HG02763 (cell line): ENCODE measurements around the gene ATP5ME.
A peak's percentile ranks its signal among the peaks of the same experiment; 100 is the strongest.
"Not testable (repeated sequence)": the region's sequence is repeated elsewhere in the genome, so short reads cannot be mapped to it uniquely, and the experiment has no call there.

ENCODE experiments used
- ATAC-seq: cut with Tn5 transposase; IDR thresholded peaks from one replicate; pipeline ENCODE4 v1.9.1; 2021; ENCODE audit warnings: mild to moderate bottlenecking, moderate library complexity; ENCODE audit not compliant: unreplicated experiment

ATP5ME gene, protein sequence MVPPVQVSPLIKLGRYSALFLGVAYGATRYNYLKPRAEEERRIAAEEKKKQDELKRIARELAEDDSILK

DNA sequence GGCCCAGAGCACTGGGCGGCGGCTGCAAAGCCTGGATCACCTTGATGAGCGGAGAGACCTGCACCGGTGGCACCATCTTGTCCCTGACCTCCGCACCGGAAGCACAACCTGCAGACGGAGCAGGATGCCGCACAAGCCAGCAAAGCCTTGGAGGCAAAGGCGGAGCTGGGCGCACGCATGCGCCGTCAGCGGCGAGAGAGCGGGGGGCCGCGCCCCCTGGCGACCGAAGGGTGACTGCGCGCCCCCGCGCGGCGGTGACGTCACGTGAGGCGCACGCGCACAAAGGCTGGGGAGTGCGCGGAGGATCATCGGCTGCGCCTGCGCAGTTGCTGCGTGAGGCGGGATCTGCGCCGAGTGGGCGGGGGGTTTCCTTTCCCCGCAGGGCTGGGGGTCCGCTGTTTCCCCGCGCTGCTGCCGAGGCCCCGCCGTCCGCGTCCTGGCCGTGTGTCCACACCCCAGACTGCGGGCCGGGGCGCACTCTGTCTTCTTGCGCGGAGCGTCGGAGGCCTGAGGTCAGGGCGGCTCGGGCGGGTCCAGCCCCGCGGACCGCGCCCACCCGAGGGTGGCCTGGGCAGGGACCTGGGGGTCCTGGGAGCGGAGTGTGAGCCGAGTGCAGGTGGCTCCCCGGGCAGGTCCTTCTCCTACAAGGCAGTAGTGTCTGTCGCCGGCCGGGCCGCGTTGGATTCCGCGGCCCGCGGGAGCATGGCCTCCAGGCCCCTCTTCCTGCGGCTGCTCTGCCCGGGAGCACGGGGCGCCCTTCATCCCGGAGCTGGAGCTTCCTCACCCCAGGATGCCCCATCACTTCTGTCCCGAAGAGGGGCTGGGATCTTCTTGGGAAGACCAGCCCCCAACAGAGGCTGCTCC, at the start of gene ATP5ME, which contains the start of gene MYL5:
ATP5ME (minus strand) TSS at position 105 of the 864 bp plus-strand sequence; CDS start at position 76, 29 bp downstream.
MYL5 (plus strand) TSS at position 371 of the 864 bp plus-strand sequence. CDS start 3,485 bp downstream, outside the sequence.
- ATAC-seq = peak; percentile 73

DNA sequence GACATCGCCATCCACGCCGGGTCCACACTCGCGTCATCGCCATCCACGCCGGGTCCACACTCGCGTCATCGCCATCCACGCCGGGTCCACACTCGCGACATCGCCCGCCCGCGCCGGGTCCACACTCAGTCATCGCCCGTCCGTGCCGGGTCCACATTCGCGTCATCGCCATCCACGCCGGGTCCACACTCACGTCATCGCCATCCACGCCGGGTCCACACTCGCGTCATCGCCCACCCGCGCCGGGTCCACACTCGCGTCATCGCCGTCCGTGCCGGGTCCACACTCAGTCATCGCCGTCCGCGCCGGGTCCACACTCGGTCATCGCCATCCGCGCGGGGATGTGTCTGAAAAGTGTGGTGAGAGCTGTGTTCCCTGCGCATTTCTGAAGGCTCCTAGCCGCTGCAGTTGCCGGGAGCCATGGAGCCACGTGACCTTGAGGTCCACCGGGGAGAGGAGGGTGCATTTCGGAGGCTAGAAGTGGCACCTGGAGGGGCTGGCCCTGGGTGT, 48.8 kb upstream of the ATP5ME start:
- ATAC-seq = no peak

DNA sequence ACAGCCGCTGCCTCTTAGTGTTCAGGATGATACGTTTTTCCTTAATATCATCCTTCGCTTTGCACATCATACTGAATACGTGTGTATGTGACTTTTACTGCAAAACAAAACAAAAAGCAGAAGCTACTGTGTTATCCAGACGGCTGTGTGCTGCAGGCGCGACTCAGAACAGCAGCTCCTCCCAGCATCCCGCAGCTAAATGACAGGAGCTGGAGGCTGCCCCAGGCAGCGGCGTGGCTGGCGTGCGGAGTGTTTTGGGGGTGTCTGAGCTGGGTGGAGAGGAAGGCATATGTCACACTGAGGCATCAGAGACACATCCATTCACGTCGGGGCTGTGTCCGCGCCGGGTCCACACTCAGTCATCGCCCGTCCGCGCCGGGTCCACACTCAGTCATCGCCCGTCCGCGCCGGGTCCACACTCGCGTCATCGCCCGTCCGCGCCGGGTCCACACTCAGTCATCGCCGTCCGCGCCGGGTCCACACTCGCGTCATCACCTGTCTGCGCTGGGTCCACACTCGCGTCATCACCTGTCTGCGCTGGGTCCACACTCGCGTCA, 48.2 kb upstream of the ATP5ME start:
- no peak for ATAC-seq

DNA sequence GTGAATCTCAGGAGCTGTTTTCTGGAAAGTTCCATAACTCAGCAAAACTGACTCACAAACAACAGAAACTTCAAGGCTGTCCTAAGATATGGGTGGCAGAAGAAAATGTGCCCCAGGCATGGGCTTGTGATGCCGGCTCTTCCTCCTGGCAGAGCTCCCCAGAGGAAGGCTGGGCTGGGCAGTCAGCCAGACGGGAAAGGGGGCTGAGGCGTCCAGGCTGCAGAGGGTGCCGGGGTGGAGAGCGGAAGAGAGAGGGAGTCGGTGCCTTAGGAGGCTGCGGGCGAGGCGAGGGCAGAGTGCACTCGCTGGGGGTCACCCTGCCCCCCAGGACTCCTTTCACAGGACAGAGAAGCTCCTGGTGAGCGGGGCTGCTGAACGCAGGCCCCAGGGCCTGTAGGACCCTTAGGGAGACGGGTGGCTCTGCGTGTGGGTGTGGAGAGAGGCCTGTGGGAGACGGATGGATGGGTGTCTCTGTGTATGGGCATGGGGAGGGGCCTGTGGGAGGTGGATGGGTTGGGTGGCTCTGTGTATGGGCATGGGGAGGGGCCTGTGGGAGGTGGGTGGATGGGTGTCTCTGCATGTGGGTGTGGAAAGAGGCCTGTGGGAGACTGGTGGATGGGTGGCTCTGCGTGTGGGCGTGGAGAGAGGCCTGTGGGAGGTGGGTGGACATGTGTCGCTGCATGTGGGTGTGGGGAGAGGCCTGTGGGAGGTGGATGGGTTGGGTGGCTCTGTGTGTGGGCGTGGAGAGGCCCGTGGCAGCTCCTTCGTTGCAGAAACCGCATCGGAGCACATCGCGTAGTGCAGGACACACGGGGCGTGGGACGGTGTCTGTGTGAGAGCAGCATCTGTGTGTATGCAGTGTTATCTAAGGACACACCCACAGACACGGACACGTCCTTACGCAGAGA, 47.4 kb upstream of the ATP5ME start:
- ATAC-seq = no peak

DNA sequence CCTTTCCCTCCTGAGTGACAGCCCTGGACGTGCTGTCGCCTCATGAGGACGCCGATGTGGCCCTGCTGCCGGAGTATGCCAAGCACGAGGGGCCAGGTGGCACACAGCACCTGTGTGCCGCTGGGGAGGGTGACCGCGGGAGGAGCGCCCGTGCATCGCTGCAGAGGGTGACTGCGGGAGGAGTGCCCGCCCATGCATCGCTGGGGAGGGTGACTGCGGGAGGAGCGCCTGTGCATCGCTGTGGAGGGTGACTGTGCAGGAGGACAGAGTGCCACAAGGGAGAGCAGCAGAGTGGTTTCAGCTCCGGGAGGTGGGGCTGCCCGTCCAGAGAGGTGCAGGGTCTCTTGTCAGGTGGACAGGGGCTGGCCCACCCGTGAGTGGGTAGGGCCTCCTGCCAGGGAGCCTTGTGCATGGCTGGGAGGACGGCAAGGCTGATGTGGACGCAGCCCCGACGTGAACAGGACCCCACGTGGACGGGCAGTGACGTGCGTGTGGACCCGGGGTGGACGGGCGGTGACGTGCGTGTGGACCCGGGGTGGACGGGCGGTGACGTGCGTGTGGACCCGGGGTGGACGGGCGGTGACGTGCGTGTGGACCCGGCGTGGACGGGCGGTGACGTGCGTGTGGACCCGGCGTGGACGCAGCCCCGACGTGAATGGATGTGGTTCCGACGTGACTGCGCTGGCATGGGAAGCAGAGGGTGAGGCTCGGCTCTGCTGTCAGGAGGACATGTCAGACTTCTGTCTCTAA, 46.2 kb upstream of the ATP5ME start:
- ATAC-seq = no peak

DNA sequence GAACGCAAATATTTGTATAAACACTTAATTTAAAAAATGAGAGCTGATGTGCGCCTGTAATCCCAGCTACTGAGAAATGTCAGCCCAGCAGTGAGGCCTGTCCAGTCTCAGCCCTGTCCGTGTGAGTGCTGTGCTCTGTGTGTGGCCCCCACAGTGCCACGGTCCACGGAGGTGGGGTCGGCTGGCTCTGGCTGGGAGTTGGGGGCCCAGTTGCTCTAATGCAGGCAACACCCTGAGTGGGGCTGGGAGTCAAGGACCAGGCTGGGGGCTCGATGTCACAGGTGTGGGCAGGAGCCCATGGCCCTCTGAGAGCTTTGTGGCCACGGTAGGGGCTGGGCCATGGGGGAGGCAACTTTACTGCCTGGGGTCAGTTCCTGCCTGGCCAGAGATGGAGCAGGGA, 44.4 kb upstream of the ATP5ME start:
- ATAC-seq = no peak

DNA sequence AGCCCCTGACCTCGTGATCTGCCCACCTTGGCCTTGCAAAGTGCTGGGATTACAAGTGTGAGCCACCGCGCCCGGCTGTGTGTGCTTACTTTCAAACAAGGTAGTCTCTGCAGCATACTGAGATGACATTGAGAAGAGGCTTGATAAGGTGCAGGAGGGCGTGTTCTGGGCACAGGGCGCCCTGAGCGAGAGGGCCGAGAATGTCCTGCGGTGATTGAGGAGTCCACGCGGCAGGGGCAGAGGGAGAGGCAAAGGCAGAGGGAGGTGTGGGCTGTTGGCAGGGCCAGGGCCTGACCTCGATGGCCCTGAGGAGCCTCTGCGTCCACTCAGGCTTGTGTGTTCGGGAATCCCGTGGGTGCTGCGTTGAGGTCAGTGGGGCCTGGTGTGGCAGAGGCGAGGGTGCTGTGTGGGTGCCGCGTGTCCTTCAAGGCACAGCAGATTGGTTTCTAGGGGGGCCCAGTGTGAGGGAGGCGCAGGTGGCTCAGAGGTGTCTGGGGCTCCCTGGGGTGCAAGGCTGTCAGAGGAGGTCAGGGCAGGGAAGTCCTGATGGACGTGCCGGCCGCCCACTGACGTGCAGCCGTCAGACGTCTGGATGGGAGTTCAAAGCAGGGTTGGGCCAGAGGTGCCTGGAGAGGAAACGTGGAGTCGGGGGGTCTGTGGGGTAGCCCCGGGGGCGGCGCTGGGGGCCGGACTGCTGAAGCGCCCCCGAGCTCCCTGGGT, 43.7 kb upstream of the ATP5ME start:
- ATAC-seq = no peak

DNA sequence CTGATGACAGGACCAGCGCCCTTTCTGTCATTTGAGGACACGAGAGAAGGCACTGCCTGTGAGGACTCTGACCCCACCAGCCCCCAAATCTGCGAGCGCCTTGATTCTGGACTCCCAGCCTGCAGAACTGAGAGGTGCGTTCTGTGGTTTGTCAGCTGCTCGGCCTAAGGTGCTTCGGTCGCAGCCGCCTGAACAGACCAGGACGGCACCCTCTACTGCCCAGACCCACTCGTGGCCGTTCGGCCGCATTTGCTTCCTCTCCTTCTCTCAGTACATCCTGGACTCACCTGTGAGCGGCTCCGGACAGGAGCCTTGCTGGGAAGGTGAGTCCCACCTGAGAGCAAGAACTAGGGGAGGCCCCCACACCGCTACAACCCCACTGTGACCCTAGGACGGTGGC, 40.0 kb upstream of the ATP5ME start:
- no peak for ATAC-seq

DNA sequence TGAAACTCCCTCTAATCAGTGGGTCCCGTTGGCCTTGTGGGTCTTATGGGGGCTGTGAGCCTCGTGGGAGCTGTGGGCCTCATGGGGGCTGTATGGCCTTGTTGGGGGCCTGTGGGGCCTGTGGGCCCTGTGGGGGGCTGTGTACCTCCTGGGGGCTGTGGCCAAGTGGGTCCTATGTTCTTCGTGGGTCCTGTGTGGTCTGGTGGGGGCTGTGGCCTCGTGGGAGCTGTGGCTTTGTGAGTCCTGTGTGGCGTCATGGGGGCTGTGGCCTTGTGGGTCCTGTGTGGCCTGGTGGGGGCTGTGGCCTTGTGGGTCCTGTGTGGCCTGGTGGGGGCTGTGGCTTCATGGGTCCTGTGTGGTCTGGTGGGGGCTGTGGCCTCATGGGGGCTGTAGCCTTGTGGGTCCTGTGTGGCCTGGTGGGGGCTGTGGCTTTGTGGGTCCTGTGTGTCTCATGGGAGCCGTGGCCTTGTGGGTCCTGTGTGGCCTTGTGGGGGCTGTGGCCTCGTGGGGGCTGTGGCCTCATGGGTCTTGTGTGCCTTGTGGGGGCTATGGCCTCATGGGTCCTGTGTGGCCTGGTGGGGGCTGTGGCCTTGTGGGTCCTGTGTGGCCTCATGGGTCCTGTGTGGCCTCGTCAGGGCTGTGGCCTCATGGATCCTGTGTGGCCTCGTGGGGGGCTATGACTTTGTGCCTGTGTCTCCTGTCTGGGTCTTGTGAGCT, 39.0 kb upstream of the ATP5ME start:
- ATAC-seq = no peak

DNA sequence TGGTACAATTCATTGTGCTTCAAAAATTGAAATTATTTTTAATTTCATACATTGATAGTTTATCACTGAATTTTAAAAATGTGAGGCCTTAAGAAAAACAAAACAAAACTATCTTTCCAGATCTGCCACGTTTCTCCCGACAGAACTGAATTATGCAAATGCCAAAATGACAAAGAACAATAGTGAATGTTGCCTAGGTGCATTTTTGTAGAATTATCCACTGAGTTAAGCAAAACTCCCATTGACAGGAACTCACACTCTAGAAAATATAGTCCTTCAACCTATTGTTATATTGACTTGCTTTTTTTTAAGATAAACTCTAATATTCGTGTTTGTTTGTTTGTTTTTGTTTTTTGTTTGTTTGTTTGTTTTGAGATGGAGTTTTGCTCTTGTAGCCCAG, 38.0 kb upstream of the ATP5ME start:
- no peak for ATAC-seq

DNA sequence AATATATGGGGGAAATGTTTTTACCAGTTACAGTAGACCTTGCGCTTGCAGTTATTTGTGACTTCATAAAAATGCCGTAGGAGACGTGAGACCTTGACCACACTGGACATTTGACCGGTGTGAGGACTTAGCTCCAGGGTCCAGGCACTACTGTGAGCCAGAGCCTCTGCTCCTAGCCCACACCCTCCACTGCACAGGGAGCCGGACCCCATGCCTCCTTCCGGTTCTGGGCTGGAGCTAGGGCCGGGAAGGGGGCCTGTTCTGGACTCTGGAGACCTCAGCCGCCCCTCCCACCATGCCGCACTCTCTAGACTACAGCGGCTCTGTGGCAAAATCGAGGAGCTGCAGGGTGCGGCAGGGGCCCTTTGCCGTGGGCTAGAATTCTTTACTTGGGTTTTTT, 36.8 kb upstream of the ATP5ME start:
- ATAC-seq = no peak

DNA sequence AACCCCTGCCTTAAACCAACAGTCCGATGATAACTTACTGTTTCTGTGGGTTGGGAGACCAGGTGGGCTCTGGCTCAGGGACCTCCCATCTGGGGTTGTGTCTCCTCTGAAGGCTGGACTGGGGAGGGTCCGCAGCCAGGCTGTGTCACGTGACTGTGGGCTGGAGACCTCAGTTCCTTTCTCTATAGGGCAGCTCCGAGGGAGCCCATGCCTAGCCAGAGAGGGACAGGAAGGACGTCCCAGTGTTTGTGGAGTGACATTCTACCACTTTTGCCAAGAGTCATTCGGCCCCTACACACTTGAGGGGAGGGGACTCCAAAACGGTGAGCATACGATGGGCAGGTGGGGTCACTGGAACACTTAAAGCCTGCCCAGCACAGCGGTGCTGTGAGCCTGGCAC, 36.0 kb upstream of the ATP5ME start:
- ATAC-seq = no peak

DNA sequence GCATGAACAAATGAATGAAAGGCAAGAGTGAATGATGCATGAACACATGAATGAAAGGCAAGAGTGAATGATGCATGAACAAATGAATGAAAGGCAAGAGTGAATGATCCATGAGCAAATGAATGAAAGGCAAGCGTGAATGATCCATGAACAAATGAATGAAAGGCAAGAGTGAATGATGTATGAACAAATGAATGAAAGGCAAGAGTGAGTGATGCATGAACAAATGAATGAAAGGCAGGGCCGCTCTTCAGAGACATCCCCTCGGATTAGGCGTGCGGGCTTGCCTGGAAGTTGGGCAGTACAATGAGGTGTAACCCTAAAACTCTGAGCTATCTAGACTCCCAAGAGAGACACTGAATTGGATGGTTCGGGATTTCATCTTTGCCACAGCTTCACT, 35.3 kb upstream of the ATP5ME start:
- ATAC-seq = no peak

DNA sequence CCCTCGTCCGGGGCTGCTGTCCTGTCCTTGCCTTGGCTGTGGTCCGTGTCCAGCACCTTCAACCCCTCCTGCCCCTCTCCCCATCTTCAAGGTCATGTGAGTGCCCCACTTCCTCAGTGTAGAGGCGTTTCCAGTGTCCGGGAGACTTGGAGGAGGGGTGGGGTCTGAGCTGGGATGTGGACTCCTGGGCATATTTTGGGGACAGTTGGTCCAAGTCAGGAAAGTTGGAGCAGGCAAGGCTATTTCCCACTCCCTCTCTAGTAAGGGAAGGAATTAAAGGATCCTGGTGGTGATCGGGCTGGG, 34.5 kb upstream of the ATP5ME start:
- ATAC-seq = no peak

DNA sequence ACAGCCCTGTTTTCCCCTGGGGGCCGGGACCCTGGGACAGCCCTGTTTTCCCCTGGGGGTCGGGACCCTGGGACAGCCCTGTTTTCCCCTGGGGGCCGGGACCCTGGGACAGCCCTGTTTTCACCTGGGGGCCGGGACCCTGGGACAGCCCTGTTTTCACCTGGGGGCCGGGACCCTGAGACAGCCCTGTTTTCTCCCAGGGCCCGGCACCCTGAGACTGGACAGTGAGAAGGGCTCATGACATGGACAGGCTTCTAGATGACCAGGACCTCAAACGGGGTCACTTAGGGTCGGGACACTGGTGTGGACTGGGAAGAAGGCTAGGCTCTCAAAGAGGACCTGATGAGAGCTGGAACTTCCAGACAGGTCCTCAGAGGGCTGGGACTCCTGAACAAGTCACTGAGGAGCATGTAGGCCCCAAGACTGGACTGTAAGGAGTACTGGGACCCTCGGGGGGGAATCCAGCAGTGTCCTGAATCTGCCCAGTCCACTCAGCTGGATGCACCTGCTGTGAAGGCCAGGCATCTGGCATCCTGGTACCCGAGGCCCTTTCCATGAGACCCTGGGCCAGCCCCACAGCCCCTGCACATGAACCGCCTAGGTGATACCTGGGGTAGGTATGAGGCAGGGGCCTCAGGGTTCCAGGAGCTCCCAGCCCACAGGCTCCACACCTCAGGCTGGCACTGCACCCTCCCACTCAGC, 34.0 kb upstream of the ATP5ME start:
- no peak for ATAC-seq

DNA sequence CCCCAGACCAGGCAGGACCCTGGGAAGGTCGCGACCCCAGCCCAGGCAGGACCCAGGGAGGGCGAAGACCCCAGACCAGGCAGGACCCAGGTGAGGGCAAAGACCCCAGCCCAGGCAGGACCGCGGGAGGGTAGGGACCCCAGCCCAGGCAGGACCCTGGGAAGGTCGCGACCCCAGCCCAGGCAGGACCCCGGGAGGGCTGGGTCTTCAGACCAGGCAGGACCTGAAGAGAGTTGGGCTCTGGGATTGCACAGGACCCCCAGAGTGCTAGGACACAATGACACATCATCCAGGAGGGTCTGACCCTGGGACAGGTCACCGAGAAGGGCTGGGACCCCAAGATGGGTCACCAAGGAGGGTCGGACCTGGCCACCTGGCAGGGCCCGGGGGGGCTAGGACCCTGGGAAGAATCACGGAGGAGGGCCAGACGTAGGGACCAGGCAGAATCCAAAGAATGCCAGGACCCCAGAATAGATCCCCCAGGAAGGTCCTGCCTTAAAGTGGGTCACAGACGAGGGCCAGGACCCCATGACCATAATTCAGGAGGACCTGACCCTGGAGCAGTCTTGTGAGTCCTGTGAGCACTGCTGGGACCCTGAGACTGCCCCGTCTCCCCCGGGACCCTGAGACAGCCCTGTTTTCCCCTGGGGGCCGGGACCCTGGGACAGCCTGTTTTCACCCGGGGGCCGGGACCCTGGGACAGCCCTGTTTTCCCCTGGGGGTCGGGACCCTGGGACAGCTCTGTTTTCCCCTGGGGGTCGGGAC, 32.9 kb upstream of the ATP5ME start:
- ATAC-seq = no peak

DNA sequence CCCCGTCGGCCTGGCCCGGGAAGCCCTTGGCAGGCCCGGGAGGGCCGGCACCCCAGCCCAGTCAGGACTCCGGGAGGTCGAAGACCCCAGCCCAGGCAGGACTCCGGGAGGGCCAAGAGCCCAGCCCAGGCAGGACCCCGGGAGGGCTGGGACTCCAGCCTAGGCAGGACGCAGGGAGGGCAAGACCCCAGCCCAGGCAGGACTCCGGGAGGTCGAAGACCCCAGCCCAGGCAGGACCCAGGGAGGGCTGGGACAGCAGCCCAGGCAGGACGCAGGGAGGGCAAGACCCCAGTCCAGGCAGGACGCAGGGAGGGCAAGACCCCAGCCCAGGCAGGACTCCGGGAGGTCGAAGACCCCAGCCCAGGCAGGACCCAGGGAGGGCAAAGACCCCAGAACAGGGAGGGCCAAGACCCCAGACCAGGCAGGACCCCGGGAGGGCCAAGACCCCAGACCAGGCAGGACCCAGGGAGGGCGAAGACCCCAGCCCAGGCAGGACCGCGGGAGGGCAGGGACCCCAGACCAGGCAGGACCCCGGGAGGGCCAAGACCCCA, 32.1 kb upstream of the ATP5ME start:
- ATAC-seq = not testable (repeated sequence)
